Esophagus mucosa (tissue), 1 donor: ENCODE results near the gene GLB1L3. TPM values are rescaled to one million over a fixed set of nuclear protein-coding genes. Genes with fewer than 3 reads are reported as not detected.

Source experiments
- ATAC-seq: fragments of 200-7000 bp; cut with Tn5 transposase; one replicate; pipeline ENCODE4 v1.9.1; 2020
- total RNA-seq: library from RNA; stranded (reverse); gene quantifications from one replicate; pipeline ENCODE4 v1.2.4, GENCODE V29; 2023
- donor health status: DM: yes; HTN: yes; CAD: no.

The GLB1L3 gene, protein sequence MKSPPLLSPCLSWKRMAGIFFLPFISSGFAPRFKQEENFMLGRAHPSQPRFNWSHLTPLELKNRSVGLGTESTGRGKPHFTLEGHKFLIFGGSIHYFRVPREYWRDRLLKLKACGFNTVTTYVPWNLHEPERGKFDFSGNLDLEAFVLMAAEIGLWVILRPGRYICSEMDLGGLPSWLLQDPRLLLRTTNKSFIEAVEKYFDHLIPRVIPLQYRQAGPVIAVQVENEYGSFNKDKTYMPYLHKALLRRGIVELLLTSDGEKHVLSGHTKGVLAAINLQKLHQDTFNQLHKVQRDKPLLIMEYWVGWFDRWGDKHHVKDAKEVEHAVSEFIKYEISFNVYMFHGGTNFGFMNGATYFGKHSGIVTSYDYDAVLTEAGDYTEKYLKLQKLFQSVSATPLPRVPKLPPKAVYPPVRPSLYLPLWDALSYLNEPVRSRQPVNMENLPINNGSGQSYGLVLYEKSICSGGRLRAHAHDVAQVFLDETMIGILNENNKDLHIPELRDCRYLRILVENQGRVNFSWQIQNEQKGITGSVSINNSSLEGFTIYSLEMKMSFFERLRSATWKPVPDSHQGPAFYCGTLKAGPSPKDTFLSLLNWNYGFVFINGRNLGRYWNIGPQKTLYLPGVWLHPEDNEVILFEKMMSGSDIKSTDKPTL
- not detected for total RNA-seq

DNA sequence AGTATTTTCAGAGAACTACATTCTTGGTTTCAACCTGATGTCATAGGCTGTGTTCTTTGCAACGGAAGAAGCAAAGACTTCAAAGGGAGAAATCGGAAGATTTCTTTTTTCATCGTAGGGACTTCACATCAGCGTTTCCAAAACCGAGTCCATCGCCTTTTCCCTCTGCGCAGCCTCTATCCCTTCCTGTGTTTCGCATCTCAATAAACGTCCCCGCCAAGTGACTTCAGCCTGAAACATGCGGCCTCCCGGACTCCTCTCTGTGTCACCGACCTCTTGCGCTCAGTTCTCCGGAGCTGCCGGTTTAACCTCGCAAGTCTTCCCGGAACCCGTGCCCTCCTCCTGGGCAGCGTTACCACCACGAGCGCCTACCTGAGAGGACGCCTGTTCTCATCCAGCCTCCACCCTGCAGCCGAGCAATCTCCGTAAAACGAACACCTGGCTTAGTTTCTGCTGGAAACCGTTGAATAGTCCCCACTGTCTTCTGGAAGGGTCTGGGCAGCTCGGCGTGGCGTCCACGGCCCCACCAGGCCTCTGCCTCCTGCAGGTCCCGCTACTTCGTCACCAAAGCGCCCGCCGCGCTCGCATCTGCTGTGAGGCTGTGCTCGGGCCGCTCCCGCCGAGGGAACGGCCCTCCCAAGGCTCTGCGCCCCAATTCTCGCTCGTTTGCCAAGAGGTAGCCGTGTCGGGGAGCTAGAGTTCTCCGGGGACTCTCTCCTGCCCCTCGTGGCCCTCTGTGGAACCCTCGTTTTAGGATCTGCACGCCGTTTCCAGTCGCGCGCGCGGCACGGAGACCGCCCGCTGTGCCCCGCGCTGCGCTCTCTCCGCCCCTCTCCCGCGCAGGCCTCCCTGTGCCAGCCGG, at the start of gene GLB1L3:
Gene GLB1L3 (plus strand): TSS at position 846 of the 862 bp plus-strand sequence. CDS start 362 bp downstream, outside the sequence.
- peak; percentile 90 for ATAC-seq

DNA sequence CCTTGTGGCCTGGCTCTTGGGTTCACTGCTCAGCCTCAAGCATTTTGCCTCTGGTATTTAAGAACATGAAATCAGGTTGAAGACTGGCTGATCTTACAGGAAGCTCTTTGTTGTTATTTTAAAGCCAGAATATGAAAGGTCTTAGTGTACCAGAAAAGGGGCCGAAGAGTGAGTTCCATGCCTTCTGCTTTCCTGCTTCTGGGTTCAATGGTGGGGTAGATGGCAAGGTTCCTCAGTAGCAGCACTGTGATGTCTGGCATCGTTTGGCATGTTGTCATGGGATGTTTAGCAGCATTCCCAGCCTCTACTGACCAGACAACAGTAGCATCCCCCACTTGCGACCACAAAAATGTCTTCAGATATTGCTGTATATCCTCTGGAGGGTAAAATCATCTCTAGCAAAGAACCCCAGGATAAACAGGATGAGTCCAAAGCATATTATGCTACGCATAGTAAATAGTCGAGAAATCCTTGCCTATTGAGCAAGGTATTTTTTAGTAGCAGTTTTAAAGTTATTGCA, 49.3 kb upstream of the GLB1L3 start:
- no peak for ATAC-seq

DNA sequence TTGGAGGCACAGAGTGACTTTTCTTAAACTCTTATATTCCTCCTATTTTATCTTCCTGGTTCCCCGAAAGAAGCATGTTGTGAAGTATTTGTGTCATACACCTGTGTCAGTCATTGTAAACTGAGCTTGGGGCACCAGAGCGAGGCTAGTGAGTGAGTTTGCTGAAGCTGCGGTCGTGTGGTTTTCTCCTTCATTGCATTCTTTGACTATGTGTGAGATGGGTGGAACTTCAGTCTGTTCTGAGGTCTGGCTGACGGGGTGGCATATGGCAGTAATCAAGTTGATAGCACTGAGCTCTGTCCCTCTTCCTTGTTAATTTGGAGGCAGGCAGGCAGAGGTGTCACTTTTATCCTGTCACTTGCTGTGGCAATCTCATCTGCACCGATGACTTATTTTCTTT, 47.6 kb upstream of the GLB1L3 start:
- no peak for ATAC-seq

DNA sequence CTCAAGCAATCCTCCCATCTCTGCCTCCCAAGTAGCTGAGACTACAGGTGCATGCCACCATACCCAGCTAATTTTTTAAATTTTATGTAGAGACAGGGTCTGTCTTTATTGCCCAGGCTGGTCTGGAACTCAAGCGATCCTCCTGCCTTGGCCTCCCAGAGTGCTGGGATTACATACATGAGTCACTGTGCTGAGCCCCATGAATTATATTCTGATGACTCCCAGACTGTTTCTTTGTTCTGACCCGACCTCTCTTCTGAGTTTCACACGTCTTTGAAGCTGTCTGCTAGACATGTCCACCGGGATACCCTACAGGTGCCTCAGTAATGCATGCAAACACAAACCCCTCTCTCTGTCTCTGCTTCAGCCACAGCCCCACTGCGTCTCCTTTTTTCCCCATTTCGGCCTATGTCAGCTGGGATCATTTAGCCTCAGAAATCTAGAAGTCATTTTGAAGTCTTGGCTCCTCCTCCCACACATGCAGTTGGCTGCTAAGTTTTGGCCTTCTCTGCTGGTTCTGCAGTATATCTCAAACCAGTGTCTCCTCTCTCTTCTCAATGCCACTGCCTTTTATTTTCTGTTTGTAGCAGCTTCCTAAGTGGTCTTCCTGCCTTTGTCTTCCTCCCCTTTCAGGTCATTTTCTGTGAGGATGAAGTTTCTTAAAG, 46.9 kb upstream of the GLB1L3 start:
- ATAC-seq: no peak

DNA sequence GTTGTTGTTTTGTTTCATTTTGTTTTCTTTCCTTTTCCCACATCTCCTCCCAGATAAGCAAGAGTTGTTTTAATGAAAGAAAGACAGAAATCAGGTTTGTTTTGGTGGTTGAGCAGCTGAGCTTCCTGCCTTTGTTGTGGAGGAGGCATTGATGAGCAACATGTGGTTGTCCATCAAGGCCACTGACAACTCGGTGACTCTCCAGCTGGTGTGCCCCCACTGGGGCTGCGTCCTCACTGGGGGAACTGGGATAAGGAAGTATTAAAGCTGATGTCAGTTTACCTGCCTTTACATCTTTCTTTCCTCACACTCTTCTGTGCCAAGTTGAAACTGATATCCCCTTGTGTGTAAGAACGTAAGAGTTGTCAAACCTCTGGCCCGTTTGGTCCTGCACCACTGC, 45.8 kb upstream of the GLB1L3 start:
- ATAC-seq: no peak

DNA sequence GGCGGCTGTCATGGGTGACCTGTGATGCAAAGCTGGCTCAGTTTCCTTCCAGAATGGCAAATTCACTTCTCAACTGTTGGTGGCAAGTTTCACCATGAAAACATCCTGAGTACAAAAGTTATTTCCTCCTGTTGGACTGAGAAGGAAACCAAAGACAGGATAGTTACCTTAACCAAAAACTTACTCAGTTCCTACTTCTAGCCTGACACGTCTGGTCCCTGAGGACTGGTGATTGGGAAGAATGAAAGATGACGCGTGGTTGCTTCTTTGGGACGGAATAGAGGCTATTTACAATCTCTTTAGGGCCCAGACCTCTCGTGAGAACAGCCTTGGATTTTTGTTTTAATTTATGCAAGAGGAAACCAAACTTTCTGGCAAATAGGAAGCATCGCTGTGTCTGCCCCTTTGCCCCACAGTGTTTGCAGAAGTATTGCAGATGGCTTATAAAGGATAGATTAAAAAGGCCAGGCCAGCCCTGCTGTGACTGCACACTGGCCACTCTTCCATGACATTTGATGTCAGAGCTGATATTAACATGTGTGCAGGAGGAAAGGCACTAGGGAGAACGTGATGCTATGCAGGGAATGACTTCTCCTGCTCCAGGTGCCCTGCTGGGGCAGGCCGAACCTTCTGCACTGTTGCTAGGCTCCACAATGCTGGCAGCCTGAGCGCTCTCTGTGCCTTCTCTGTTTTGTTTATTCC, 44.1 kb upstream of the GLB1L3 start:
- ATAC-seq: no peak

DNA sequence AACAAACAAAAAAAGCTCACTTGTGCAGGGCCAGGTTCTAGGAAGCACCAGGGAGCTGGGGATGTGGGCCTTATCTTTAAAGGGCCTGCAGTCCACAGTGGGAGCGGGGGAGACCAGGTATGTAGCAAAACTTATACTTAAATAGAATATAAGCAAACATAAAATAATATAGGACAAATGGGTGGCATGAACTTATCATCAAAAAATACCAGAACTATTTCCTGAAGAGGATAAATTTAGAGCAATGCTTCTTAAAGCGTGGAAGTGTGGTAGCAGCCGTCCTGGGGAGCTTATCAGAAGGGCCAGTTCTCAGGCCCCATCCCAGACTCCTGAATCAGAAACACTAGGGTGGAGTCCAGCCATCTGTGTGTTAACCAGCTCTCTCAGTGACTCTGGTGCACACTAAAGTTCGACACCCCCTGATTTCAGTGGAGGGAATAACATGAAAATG, 42.4 kb upstream of the GLB1L3 start:
- ATAC-seq: no peak

DNA sequence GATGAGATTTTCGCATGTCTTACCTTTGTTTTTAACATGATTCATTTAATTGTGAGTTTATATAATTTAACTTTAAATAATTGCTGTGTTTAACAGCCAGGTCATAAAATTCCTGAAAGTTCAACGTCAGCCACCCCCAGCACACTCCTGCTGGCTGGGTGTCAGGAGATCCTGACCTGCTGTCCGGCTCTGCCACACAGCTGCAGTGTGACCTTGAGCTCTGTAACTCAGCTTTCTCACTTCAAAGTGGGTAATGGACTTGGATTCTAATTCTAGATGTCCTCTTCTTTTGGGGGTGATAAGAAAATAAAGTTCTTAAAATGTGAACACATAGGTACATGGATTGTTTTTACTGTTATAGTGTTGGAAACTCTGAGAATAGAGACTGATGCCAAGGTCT, 40.8 kb upstream of the GLB1L3 start:
- ATAC-seq: no peak

DNA sequence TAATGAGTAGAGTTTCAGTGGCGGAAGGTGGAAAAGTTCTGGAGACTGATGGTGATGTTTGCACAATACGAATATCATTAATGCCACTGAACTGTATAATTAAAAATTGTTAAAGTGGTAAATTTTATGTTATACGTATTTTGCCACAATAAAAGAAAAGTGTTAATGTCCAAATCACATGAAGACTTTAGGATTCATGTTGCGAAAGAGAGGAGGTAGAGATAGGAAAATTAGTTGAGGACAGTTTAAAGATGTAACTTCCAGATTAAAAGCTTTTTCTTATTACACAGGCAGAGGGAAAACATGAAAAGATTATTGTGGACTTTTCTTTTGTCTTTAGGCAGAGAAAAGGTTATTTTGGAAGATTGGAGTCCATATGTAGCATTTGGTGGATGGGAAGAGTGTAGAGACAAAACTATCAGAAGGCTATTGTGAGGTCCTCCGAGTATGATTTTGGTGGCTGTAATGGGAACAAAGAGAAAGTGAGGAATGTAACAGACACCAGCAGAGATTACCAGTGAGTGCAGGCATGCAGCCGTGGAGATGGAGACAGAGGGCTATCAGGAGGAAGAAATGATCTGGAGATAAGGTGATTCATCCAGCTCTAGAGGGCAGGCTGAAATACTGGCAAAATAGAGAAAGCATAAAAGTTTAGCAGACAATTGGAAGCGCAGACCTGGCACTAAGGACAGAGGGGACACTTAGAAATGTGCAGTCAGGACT, 39.2 kb upstream of the GLB1L3 start:
- ATAC-seq: no peak

DNA sequence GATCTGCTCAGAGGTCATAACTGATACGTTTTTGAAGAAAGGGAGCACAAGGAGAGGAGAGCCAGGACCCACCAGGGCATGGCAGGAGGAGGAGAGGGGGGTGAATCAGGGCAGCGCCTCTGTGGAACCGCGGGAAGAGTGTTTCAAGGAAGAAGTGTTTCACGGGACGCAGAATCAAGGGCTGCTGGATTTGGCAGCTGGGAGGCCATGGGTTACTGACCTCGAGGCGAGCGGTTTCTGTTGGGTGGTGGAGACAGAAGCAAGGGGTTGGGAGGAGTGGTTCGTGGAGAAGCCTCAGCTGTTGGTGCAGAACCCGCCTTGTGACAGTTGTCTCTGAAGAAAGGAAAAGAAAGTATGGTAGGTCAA, 38.6 kb upstream of the GLB1L3 start:
- ATAC-seq: no peak

DNA sequence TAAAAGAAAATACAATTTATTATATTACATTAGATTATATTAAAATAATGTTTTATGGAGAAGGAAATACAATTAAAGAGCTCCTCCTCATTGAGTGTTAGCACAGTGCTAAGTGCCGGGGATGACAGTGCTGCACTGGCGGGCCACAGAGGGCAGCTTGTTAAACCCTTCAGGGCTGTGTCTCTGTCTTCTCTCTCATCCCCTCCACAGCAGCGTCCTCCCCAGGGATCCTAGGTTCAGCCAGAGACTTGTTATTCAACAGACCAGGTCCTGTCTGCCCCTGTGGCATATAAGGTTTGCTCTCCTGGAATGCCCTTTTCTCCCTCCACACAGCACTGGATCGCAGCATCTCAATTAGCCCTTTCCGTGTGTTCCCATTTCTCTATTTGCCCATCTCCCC, 37.2 kb upstream of the GLB1L3 start:
- no peak for ATAC-seq

DNA sequence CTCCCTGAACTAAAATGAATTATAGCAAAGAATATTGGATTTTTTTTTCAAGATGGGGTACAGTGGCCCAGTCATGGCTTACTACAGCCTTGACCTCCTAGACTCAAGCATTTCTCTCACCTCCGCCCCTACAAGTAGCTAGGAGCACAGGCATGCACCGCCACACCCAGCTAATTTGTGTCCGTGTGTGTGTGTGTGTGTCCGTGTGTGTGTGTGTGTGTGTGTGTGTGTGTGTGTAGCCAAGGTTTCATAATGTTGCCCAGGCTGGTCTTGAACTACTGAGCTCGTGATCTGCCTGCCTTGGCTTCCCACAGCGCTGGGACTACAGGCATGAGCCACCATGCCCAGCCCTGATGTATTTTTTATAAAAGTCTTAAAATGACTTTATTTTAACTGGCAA, 35.6 kb upstream of the GLB1L3 start:
- no peak for ATAC-seq

DNA sequence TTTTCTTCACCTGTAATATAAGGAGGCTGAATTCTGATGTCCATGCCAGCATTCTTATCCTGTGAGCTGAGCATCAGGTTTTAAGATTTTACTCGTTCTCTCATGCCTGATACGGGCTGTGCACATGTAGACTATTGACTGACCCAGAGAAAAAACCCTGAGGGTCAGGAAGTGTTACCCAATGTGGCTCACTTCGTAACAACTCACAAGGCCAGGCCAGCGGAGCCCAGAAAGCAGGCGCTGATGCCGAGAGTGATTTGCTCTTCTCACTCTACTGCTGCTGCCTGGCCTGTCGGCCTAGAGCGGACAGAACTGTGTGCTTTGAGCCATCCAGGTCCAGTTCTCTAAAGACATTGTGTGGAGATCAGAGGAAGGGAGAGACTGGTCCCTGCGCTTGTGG, 33.8 kb upstream of the GLB1L3 start:
- no peak for ATAC-seq

DNA sequence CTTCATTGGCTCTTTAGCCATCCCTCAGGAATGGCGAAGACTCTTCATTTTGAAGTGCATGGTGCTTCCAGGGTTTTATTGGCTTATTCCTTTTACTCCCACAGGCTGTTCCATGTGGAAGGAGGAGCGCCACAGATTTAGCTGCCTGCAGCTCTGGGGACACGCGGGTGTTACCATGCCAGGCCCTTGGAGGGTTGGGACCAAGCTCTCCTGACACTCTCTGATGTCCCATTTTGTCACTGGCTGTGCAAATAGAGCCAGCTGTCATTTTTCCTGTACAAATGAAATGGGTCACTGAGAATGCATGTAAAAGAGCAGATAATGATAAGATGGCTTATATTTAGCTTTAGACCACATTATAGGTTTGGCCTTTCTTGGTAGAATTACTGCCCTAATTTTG, 32.3 kb upstream of the GLB1L3 start:
- ATAC-seq: no peak

DNA sequence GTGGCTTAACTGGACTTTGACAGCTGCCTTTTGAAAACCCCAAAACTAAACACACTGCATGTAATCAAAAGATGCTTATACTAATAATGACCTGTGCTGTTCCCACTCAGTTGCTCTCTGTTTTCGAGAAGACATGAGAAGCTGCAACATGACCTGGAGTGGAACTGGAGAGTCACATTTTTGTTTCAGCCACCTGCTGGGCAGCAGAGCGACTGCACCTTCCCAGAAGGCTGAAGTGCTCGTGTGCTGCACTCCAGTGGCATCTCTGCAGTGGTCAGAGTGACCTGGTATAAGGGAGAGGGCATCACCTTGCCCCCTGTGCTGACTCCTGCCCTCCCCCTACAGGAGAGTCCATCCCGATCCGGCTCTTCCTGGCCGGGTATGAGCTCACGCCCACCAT, 31.6 kb upstream of the GLB1L3 start:
- peak; percentile 45 for ATAC-seq

DNA sequence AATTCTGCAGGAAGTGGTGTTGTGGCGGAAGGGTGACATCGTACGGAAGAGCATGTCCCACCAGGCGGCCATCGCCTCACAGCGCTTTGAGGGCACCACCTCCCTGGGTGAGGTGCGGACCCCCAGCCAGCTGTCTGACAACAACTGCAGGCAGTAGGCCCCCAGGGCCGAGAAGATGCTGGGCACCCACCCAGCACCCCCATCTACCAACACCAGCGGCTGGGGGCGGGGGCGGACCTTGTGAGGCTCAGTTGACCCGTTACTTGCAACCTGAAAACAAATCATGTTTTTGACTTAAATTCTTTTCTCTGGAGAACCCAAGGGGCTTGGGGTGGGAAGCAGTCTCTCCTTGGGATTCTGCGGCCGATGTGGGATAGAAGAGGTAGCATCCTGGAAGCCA, 30.7 kb upstream of the GLB1L3 start:
- no peak for ATAC-seq

DNA sequence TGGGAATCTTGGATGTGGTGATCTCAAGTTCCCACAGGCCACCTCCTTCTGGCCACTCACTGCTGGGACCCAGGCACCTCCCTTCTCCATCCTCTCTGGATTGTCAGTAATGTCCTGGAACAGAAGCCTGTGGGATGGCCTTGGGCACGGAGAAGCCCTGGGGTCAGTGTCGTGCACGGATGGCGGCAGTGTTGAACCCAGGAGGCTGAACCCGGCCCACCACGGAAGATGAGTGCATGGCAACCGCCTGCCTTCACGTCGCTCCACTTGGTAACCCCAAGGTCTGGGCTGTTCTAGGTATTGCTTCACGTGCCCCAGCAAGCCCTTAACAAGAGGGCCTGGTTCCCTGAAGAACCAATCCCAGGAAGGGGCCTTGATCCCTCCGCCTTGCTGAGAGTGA, 30.1 kb upstream of the GLB1L3 start:
- no peak for ATAC-seq

DNA sequence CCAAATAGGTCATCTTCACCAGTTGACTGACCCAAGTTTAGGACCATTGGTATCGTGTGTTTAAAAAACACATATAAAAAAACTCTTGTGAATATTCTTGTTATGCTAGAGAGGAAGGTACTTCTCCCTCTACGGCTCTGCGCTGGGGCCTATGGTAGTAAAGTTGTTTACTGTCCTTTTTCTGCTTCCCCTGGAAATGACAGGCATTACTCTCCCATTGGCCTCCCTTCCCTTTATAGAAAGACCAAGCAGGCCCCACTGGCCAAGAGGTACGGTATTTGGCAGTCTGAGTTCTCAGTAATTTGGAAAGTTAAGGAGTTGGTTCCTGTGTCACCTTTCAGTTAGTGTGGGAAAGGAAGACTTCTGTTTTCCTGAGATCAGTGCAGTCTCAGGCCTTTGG, 29.5 kb upstream of the GLB1L3 start:
- ATAC-seq: no peak

DNA sequence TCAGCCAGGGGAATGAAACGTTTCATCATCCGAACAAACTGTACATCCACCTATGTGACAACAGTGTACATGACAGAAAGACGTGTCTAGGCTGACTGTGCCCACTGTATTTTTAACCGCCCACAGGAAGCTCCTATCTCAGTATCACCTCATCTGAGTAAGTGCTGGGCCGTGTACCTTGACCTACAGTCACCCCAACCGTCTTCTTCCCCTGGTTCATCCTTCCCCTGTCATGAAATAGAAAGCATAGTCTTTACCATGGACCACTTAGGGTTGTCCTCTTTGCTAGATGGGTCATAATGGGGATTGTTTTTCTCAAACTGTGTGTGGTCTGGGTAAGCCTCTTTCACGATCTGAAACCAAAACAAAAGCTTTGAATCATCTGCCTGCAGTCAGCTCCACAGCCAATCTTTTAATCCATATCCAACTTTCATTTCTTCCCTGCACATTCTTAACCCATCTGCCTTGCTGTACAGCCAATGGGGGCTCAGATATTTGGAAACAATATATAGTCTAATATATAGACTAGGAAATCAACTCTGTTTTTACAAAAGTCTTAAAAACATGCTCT, 27.2 kb upstream of the GLB1L3 start:
- no peak for ATAC-seq

DNA sequence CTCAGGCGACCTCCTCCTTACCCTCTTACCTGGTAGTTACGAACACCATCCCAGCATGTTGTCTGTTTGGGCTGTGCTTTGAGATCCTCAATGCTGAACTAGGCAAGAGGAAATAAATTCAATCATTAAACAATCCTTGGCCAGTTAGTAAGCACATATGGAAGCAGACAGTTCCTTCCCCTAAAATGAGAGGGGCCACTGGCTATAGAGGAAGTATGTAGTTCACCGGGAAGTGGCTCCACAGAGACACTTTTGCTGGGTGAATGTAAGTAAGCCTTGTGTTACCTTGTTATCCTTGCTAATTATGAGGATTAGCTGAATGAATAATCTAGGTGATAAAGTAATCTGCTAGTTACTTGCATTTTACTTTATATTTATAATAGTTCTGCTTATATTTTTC, 25.9 kb upstream of the GLB1L3 start:
- no peak for ATAC-seq

DNA sequence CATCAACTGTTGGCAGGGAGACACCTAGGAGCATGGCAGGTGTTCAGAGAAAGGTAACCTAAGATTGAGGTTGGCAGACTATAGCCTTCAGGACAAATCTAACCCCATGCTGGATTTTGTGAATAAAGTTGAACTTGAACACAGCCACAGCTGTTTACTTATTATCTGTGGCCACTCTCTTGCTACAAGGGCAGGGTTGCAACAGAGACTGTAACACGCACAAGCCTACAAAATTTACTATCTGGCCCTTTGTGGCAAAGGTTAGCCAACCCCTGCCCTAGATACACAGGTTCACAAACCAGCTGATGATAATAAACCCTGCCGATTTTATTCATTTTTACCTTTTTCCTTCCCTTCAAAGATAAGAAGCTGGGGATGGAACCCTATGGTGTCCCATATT, 25.5 kb upstream of the GLB1L3 start:
- ATAC-seq: no peak
